PFSK-1 (cell line): ENCODE measurements around the gene KRT9.

Experiments
- FOXP2 ChIP-seq: optimal IDR thresholded peaks from 2 replicates; pipeline ENCODE3; 2011; ENCODE audit warnings: borderline replicate concordance, control low read depth, inconsistent platforms; ENCODE audit not compliant: insufficient read depth; ENCODE audit errors: extremely low read length, extremely low read depth
- POLR2AphosphoS5 ChIP-seq: IDR thresholded peaks from 2 replicates; pipeline ENCODE4 v1.6.1; 2012; ENCODE audit warnings: low read depth, mild to moderate bottlenecking, control low read depth, low read length, moderate library complexity
- SIN3A ChIP-seq: IDR thresholded peaks from 2 replicates; pipeline ENCODE4 v1.6.1; 2012; ENCODE audit warnings: mild to moderate bottlenecking, low read length, moderate library complexity, borderline replicate concordance; ENCODE audit not compliant: insufficient read depth
- TAF1 ChIP-seq: IDR thresholded peaks from 2 replicates; pipeline ENCODE4 v1.6.1; 2012; ENCODE audit warnings: low read length, control low read depth, borderline replicate concordance; ENCODE audit not compliant: insufficient read depth
- TF ChIP-seq, protein P1 (sequence below), 2 experiments: IDR thresholded peaks; 2 replicates each; pipeline versions ENCODE4 v1.6.1 to v1.8.0; 2011 to 2012; ENCODE audit warnings: low read depth in 2 of 2, low read length in 2 of 2, control low read depth in 1 of 2, inconsistent platforms in 1 of 2, mild to moderate bottlenecking in 1 of 2, moderate library complexity in 1 of 2; ENCODE audit not compliant: insufficient read depth in 1 of 2

DNA sequence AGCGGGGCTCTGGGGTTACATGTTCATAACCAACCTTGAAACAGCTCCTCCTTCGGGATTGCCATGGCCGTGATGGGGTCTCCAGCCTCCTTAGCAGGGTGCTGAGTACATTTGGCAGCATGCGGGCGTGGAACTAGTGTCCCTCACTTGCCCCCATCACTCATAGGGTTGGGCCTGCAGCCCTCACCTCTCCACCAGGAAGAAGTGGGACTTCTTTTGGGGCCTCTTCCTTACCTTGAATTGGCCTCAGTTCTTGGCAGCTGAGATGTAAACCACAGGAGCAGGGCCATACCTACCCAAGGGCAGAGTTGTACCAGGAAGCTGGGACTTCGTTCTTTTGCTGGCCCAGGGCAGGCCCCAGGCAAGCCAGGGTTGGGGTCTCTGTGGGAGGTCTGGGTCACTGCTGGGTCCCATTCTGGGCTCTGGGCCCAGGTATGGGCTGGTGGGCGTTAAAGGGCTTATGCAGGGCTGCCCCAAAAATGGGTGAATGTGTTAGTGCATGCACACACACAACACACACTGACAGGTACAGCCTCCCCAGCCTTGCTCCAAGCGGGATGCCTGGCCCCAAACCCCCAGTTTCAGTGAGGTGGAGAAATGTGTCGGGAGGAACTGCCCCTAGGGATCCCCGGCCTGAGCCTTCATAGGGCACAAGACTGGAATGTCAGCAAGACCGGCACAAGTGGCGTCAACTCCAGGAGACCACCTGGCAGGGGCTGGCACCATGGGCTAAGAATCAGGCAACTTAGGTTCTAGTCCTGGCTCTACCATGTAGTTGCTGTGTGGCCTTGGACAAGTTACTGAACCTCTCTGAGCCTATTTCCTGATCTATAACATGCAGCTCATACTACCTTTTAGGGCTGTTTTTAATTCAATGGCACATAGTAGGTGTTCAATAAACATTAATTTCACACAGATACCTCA lies 49.3 kb downstream of the KRT9 start:
- TF ChIP-seq, protein P1, sequence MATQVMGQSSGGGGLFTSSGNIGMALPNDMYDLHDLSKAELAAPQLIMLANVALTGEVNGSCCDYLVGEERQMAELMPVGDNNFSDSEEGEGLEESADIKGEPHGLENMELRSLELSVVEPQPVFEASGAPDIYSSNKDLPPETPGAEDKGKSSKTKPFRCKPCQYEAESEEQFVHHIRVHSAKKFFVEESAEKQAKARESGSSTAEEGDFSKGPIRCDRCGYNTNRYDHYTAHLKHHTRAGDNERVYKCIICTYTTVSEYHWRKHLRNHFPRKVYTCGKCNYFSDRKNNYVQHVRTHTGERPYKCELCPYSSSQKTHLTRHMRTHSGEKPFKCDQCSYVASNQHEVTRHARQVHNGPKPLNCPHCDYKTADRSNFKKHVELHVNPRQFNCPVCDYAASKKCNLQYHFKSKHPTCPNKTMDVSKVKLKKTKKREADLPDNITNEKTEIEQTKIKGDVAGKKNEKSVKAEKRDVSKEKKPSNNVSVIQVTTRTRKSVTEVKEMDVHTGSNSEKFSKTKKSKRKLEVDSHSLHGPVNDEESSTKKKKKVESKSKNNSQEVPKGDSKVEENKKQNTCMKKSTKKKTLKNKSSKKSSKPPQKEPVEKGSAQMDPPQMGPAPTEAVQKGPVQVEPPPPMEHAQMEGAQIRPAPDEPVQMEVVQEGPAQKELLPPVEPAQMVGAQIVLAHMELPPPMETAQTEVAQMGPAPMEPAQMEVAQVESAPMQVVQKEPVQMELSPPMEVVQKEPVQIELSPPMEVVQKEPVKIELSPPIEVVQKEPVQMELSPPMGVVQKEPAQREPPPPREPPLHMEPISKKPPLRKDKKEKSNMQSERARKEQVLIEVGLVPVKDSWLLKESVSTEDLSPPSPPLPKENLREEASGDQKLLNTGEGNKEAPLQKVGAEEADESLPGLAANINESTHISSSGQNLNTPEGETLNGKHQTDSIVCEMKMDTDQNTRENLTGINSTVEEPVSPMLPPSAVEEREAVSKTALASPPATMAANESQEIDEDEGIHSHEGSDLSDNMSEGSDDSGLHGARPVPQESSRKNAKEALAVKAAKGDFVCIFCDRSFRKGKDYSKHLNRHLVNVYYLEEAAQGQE (IDR thresholded peaks at IDR 0.05; ENCODE audit: insufficient read depth in 1 of 2, low read depth in 2 of 2, low read length in 2 of 2): no peak
- TF ChIP-seq POLR2AphosphoS5: no peak
- TF ChIP-seq TAF1: no peak
- no peak for TF ChIP-seq SIN3A
- TF ChIP-seq FOXP2: no peak
